ENCODE results near the gene NRROS. TPM values are rescaled to one million over a fixed set of nuclear protein-coding genes. Genes with fewer than 3 reads are reported as not detected.
"Not testable (repeated sequence)": the region's sequence is repeated elsewhere in the genome, so short reads cannot be mapped to it uniquely, and the experiment has no call there.

NRROS gene
- total and polyA plus RNA-seq, 2 experiments from 2014 or later, result 0.33 TPM; not detected in 1

DNA sequence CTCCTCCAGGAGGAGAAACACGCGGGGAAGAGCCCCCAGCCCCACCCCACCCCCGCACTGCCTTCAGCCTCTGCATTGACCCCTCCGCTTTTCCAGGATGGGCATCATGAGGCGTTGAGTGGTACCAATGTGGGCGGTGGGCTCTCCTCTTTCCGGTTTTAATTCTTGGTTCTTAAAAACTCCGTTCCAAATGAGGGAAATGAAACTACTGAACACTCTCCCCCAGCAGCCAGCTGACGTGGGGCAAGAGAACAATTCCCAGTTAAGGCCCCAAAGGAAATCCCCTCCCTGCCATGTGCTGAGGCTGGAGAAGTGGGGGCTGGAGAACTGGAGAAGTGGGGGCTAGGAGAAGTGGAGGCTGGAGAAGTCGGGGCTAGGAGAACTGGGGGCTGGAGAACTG lies 5.3 kb upstream of the NRROS start:
- no peak for DNase-seq (ENCODE audit: low spot score)
- H3K27ac ChIP-seq, result no peak overlapping the region
- no peak overlapping the region for H3K4me2 ChIP-seq
- H3K4me1 ChIP-seq (ENCODE audit: insufficient read depth), result peaks cover 4% of the 10 kb centered on the region
- no peak overlapping the region for H2AFZ ChIP-seq
- H3K36me3 ChIP-seq (replicated peaks; ENCODE audit: insufficient read depth, low read depth), result no peaks in the 10 kb centered on the region
- no peak overlapping the region for H3K4me3 ChIP-seq
- no peaks in the 10 kb centered on the region for H3K9me3 ChIP-seq (ENCODE audit: low read depth)
- H3K79me2 ChIP-seq, result no peaks in the 10 kb centered on the region
- H3K27me3 ChIP-seq, result peaks cover 8% of the 10 kb centered on the region
- no peaks in the 10 kb centered on the region for H3K9me2 ChIP-seq (replicated peaks; ENCODE audit: insufficient read depth)
- H4K20me1 ChIP-seq (ENCODE audit: insufficient read depth, poor library complexity, severe bottlenecking), result no peaks in the 10 kb centered on the region
- 89% methylated on average over 6 of the region's 10 CpGs for WGBS (ENCODE audit: low lambda C conversion rate, missing lambda C conversion rate)
- TF ChIP-seq, protein P1, sequence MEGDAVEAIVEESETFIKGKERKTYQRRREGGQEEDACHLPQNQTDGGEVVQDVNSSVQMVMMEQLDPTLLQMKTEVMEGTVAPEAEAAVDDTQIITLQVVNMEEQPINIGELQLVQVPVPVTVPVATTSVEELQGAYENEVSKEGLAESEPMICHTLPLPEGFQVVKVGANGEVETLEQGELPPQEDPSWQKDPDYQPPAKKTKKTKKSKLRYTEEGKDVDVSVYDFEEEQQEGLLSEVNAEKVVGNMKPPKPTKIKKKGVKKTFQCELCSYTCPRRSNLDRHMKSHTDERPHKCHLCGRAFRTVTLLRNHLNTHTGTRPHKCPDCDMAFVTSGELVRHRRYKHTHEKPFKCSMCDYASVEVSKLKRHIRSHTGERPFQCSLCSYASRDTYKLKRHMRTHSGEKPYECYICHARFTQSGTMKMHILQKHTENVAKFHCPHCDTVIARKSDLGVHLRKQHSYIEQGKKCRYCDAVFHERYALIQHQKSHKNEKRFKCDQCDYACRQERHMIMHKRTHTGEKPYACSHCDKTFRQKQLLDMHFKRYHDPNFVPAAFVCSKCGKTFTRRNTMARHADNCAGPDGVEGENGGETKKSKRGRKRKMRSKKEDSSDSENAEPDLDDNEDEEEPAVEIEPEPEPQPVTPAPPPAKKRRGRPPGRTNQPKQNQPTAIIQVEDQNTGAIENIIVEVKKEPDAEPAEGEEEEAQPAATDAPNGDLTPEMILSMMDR (IDR thresholded peaks at IDR 0.05; ENCODE audit: poor library complexity), result no peak
- TF ChIP-seq EZH2 (IDR thresholded peaks at IDR 0.05; ENCODE audit: borderline replicate concordance) (no peak), EZH2phosphoT487 (IDR thresholded peaks at IDR 0.05; ENCODE audit: low read depth, severe bottlenecking, unreplicated experiment) (no peak)

DNA sequence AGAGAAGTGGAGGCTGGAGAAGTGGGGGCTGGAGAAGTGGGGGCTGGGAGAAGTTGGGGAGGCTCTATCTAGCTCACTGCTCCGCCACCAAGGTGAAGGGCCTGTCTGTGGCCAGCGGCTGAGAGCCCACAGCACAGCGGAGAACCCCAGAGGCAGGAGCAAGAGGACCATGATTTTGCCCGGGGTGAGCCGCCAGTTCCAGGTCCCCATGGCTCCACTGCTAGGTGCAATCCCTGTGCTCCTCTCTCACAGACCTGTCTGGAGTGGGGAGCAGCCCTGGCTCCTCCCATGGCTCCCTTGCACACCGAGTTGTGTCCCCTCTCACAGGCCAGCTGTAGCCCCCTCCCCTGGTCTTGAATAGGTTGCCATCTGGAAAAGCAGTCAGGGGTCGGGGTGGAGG lies 4.7 kb upstream of the NRROS start:
- TF ChIP-seq, protein P1 (IDR thresholded peaks at IDR 0.05; ENCODE audit: poor library complexity), result no peak
- TF ChIP-seq EZH2 (IDR thresholded peaks at IDR 0.05; ENCODE audit: borderline replicate concordance) (no peak), EZH2phosphoT487 (IDR thresholded peaks at IDR 0.05; ENCODE audit: low read depth, severe bottlenecking, unreplicated experiment) (no peak)

DNA sequence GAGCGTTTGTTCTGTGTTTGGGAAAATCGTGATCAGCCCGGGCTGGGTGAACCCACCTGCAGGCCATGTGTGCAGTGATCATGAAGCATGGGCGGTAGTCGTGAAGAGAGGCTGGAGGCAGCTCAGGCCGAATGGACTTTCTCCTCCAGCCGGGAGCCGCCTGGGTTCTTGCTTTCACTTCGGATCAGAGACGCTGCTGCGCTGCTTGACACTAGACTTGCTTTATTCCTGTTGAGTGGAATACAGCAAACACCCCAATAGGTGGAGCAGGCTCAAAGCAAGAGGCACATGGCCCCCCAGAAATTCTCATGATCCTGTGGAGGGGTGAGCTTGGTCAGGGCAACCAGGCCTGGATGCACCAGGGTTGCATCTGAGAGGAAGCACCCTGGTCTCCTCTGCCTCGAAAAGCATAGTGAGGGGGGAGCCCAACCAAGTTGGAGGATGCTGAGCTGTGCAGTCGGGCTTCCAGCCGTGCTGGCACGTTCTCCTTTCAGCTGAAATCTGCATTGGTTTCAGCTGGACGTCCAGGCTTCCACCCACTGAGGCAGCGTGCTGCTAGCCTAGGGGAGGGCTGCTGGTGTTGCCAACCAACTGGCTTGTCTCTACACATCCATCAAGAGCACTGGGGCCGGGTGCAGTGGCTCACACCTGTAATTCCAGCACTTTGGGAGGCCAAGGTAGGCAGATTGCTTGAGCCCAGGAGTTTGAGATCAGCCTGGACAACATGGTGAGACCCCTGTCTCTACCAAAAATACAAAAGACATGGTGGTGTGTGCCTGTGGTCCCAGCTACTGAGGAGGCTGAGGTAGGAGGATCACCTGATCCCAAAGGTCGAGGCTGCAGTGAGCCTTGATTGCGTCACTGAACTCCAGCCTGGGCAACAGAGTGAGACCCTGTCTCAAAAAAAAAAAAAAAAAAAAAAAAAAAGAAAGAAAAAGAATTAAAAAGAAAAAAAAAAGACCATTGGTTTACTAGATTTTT lies 2.8 kb upstream of the NRROS start:
- no peaks in the 10 kb centered on the region for H3K9me2 ChIP-seq (replicated peaks; ENCODE audit: insufficient read depth)
- H3K4me3 ChIP-seq, result no peak overlapping the region
- H2AFZ ChIP-seq, result no peak overlapping the region
- H3K9me3 ChIP-seq (ENCODE audit: low read depth), result no peaks in the 10 kb centered on the region
- TF ChIP-seq, protein P1 (IDR thresholded peaks at IDR 0.05; ENCODE audit: poor library complexity), result no peak
- TF ChIP-seq EZH2phosphoT487 (IDR thresholded peaks at IDR 0.05; ENCODE audit: low read depth, severe bottlenecking, unreplicated experiment) (no peak), EZH2 (IDR thresholded peaks at IDR 0.05; ENCODE audit: borderline replicate concordance) (no peak)
- H3K27me3 ChIP-seq, result peaks cover 20% of the 10 kb centered on the region
- no peak overlapping the region for H3K4me2 ChIP-seq
- no peaks in the 10 kb centered on the region for H3K79me2 ChIP-seq
- H3K27ac ChIP-seq, result no peak overlapping the region
- no peaks in the 10 kb centered on the region for H3K36me3 ChIP-seq (replicated peaks; ENCODE audit: insufficient read depth, low read depth)
- 84% methylated on average over 20 of the region's 20 CpGs for WGBS (ENCODE audit: low lambda C conversion rate, missing lambda C conversion rate)
- DNase-seq (ENCODE audit: low spot score), result no peak
- peaks cover 7% of the 10 kb centered on the region for H3K4me1 ChIP-seq (ENCODE audit: insufficient read depth)
- H4K20me1 ChIP-seq (ENCODE audit: insufficient read depth, poor library complexity, severe bottlenecking), result no peaks in the 10 kb centered on the region

More for the DNA sequence above, 4.7 kb upstream of the NRROS start:
- Histone ChIP-seq H3K27me3 (peaks cover 13% of the 10 kb centered on the region), H3K9me2 (replicated peaks; ENCODE audit: insufficient read depth) (no peaks in the 10 kb centered on the region), H3K4me1 (ENCODE audit: insufficient read depth) (peaks cover 6% of the 10 kb centered on the region), H3K4me3 (no peak overlapping the region), H2AFZ (no peak overlapping the region), H3K9me3 (ENCODE audit: low read depth) (no peaks in the 10 kb centered on the region), H4K20me1 (ENCODE audit: insufficient read depth, poor library complexity, severe bottlenecking) (no peaks in the 10 kb centered on the region), H3K79me2 (no peaks in the 10 kb centered on the region), H3K4me2 (no peak overlapping the region), H3K36me3 (replicated peaks; ENCODE audit: insufficient read depth, low read depth) (no peaks in the 10 kb centered on the region), H3K27ac (no peak overlapping the region)
- 82% methylated on average over 6 of the region's 7 CpGs for WGBS (ENCODE audit: low lambda C conversion rate, missing lambda C conversion rate)
- DNase-seq (ENCODE audit: low spot score), result no peak

DNA sequence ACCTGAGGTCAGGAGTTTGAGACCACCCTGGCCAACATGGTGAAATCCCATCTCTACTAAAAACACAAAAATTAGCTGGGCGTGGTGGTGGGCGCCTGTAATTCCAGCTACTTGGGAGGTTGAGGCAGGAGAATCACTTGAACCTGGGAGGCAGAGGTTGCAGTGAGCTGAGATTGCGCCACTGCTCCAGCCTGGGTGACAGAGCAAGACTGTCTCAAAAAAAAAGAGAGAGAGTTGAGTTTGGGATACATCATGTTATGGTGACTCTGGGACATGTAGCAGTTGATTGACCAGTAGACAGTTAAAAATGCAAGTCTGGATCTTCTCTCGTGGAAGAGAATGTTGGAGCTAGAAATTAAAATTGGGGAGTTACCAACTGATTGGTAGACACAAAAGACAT lies 1.6 kb upstream of the NRROS start:
- WGBS (ENCODE audit: low lambda C conversion rate, missing lambda C conversion rate), result 96% methylated on average over 4 of the region's 4 CpGs
- H3K79me2 ChIP-seq; DNase-seq (ENCODE audit: low spot score); H3K4me1 ChIP-seq (ENCODE audit: insufficient read depth); H2AFZ ChIP-seq; H4K20me1 ChIP-seq (ENCODE audit: insufficient read depth, poor library complexity, severe bottlenecking); H3K4me3 ChIP-seq; H3K36me3 ChIP-seq (replicated peaks; ENCODE audit: insufficient read depth, low read depth); H3K27ac ChIP-seq; H3K9me2 ChIP-seq (replicated peaks; ENCODE audit: insufficient read depth); H3K4me2 ChIP-seq; H3K9me3 ChIP-seq (ENCODE audit: low read depth): not testable (repeated sequence)
- peaks cover 20% of the 10 kb centered on the region for H3K27me3 ChIP-seq

Data from hepatocyte (in vitro differentiated cells).